ENCODE results near the gene LIX1.

- TF ChIP-seq POLR2A (IDR thresholded peaks at IDR 0.05), result no peak
- TF ChIP-seq CTCF (IDR thresholded peaks at IDR 0.05), result no peak
- TF ChIP-seq POLR2AphosphoS5 (IDR thresholded peaks at IDR 0.05), result no peak
These were observed 41.1 kb downstream of the LIX1 start for GRCh38 chr5:97101189-97101910.
